Psoas muscle (tissue), 8 donors: Measurements from ENCODE around the gene IQCE. TPM values are rescaled to one million over a fixed set of nuclear protein-coding genes. Genes with fewer than 3 reads are reported as not detected.

ENCODE experiments used
- ATAC-seq, 4 donors: fragments of 200-7000 bp; cut with Tn5 transposase; one replicate each; pipeline ENCODE4 v1.9.1; 2020; ENCODE audit warnings: moderate library complexity in 3 of 4, mild to moderate bottlenecking in 2 of 4
- DNase-seq, 2 donors: peaks; one replicate each; pipeline ENCODE4 v3.0.0-alpha.2; 2020
- H3K27ac ChIP-seq: fragments of 200-600 bp; one replicate; pipeline ENCODE4 v1.8.0; 2022
- H3K27me3 ChIP-seq, 3 donors: fragments of 200-600 bp in 1 of 3; one replicate each; pipeline versions ENCODE4 v1.6.1 to v1.8.0; 2013 to 2022; ENCODE audit warnings: low read length in 2 of 3, mild to moderate bottlenecking in 2 of 3, moderate library complexity in 1 of 3; ENCODE audit not compliant: insufficient read depth in 3 of 3
- H3K36me3 ChIP-seq, 2 donors: fragments of 200-600 bp in 1 of 2; one replicate each; pipeline versions ENCODE4 v1.6.1 to v1.8.0; 2013 to 2022; ENCODE audit warnings: low read depth in 1 of 2, mild to moderate bottlenecking in 1 of 2, moderate library complexity in 1 of 2; ENCODE audit not compliant: insufficient read depth in 1 of 2
- H3K4me1 ChIP-seq: fragments of 200-600 bp; one replicate; pipeline ENCODE4 v1.8.0; 2022
- H3K4me3 ChIP-seq: fragments of 200-600 bp; one replicate; pipeline ENCODE4 v1.8.0; 2022; ENCODE audit warnings: mild to moderate bottlenecking
- H3K9me3 ChIP-seq: fragments of 200-600 bp; one replicate; pipeline ENCODE4 v1.8.0; 2022
- CTCF ChIP-seq: fragments of 200-600 bp; IDR thresholded peaks from one replicate; pipeline ENCODE4 v1.8.0; 2022; ENCODE audit warnings: antibody characterized with exemption
- WGBS, 3 donors: extraction: QIAGEN DNeasy Blood & Tissue Kit; methylation state at CpG; one replicate each; pipeline versions ENCODE4 v1.1.6 to v1.1.7; 2013; 5-methylcytosine and 5-hydroxymethylcytosine counted together
- intact Hi-C, 2 donors: fragments of 100-400 bp; cut with DNase I; formaldehyde crosslinking; loops; one replicate each; pipeline versions ENCODE4 v1.11.0 to v1.14.2; 2022
- polyA plus RNA-seq, 3 donors: library from polyadenylated mRNA; stranded (reverse); fragments of 200-250 nt; gene quantifications; one replicate each; pipeline ENCODE4 v1.2.3, GENCODE V29; 2013
- total RNA-seq, 4 donors: library from RNA; stranded (reverse); fragmentation: NEBNext Ultra II Directional in 2 of 4; extraction: Animal tissue kit (Norgen Biotek cat#: 25700) in 2 of 4; gene quantifications; one replicate each; pipeline versions ENCODE4 v1.2.1 to v1.2.4, GENCODE V29; 2021 to 2023
- donor health status: healthy with polysubstance abuse.
- donor health status: DM: no; HTN: no; CAD: no; lungs with moderate emphysema.
- donor health status: Bipolar disorder and iron deficiency.
- donor health status: healthy.
- donor health status: DM: yes; HTN: yes; CAD: no.
- donor health status: DM: no; HTN: no; CAD: no.
- donor health status: DM: no; HTN: no; CAD: no.
- donor health status: DM: yes; HTN: yes; CAD: no.

Gene IQCE
- total and polyA plus RNA-seq, 7 donors, result 2.4 to 9.6 (median 6.6) TPM

DNA sequence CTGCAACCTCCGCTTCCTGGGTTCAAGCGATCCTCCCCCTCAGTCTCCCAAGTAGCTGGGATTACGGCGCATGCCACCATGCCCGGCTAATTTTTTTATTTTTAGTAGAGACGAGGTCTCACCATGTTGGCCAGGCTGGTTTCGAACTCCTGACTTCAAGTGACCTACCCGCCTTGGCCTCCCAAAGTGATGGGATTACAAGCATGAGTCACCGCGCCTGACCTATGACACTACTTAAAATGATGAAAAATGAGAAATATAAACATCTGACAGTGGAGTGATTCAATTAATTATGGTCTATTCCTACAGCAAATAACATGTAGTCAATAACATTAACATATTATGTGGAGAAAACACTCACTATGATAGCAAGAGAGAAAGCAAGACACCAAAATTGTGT lies 5.7 kb upstream of the IQCE start:
- intact Hi-C loops, result no loop called here
- Histone ChIP-seq H3K4me3 (no peak overlapping the region), H3K27ac (no peak overlapping the region), H3K9me3 (no peaks in the 10 kb centered on the region), H3K4me1 (peaks cover 19% of the 10 kb centered on the region), H3K27me3 (no peaks in the 10 kb centered on the region), H3K36me3 (peaks cover 0 to 33% of the 10 kb centered on the region in 2 donors)
- ATAC-seq (no peak), DNase-seq (no peak)
- whole genome bisulfite sequencing, 3 donors, result 96 to 97% (median 96%) methylated on average over 10 of the region's 10 CpGs
- no peak for TF ChIP-seq CTCF

DNA sequence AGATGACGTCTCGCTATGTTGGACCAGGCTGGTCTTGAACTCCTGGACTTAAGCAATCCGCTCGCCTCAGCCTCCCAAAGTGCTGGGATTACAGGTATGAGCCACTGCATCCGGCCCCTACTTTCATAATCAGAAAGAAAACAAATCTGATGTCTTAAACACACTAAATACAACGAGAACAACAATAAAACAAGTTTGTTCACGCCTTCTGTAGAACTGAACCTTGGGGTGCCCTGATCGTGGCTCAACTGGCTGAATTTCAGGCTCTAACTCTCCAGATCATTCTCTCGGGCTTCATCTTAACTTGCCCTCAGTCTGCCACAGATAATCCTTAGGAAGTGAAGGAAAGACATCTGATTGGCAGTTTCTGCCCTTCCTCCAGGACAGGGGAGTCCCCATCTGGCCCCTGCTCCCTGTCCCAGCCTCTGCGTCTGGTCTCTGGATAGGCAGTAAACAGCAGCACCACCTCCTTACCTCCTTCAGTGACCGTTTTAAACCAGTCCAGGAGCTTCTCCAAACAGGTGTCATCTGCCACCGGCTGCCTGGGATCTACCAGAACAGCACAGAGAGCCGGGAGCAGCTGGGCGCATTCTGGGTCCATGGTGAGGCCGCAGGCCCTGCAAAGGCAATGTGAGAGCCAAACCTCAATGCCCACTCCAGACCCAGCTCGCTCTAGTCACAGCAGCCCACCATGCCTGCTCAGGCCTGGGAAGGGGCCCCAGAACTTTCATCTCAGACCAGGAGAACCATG lies 4.8 kb upstream of the IQCE start:
- H3K36me3 ChIP-seq, result peaks cover 0 to 24% of the 10 kb centered on the region in 2 donors
- intact Hi-C loops, result no loop called here
- no peaks in the 10 kb centered on the region for H3K9me3 ChIP-seq
- no peak for TF ChIP-seq CTCF
- H3K27ac ChIP-seq, result peak overlapping the region; percentile 16
- peaks cover 23% of the 10 kb centered on the region for H3K4me1 ChIP-seq
- peak overlapping the region; percentile 91 for H3K4me3 ChIP-seq
- ATAC-seq (no peak), DNase-seq (peak in 1 of 2 donors; percentile 27)
- H3K27me3 ChIP-seq, result no peaks in the 10 kb centered on the region
- WGBS, 3 donors, result 61 to 78% (median 66%) methylated on average over 16 of the region's 16 CpGs

GRCh38 chr7:2554661-2555111 lies 4.1 kb upstream of the IQCE start:
- Histone ChIP-seq H3K27ac (peak overlapping the region; percentile 99), H3K9me3 (no peaks in the 10 kb centered on the region), H3K4me1 (peaks cover 23% of the 10 kb centered on the region), H3K27me3 (no peaks in the 10 kb centered on the region), H3K36me3 (peaks cover 0 to 21% of the 10 kb centered on the region in 2 donors), H3K4me3 (peak overlapping the region; percentile 91)
- no peak for TF ChIP-seq CTCF
- DNase-seq (no peak), ATAC-seq (no peak)
- intact Hi-C loops, result loop anchor here in 1 of 2 donors (5.0 kb wide), 1 partner anchor 78 kb away; the partner anchor contains the start of gene TTYH3
- 5 to 10% (median 6%) methylated on average over 10 to 12 of the region's 12 CpGs for WGBS, 3 donors

- Histone ChIP-seq H3K27ac (peak within 1 kb of the TSS; percentile 99), H3K4me3 (peak within 1 kb of the TSS; percentile 91), H3K27me3 (no peaks in the 10 kb centered on the region), H3K36me3 (peaks cover 0 to 21% of the 10 kb centered on the region in 2 donors), H3K9me3 (no peaks in the 10 kb centered on the region), H3K4me1 (peaks cover 27% of the 10 kb centered on the region)
- TF ChIP-seq CTCF, result peak; percentile 49
- ATAC-seq (peak; percentile 93 to 96 (median 94)), DNase-seq (peak; percentile 98 to 99)
- WGBS, 3 donors, result 0 to 1% (median 1%) methylated on average over 63 to 79 of the region's 79 CpGs
- intact Hi-C loops, result loop anchor here in 1 of 2 donors (5.0 kb wide), 1 partner anchor 77 kb away; the partner anchor contains the start of gene TTYH3
These were observed 3.4 kb upstream of the IQCE start, which contains the start of gene BRAT1 for GRCh38 chr7:2555121-2556052. TSS of gene BRAT1 (minus strand) at chr7:2555524. CDS start at chr7:2554431, 1,093 bp downstream.
